GM10266 (cell line): ENCODE measurements around the gene ERVFRD-1.

ENCODE experiments used
- DNase-seq: peaks from one replicate; pipeline ENCODE4 v3.0.0; 2012; ENCODE audit errors: extremely low spot score
- TF ChIP-seq, protein P1 (sequence below): IDR thresholded peaks from 2 replicates; pipeline ENCODE4 v1.5.1; 2012; ENCODE audit warnings: mild to moderate bottlenecking, low read depth; ENCODE audit not compliant: control insufficient read depth, insufficient read depth; ENCODE audit errors: missing control alignments

The ERVFRD-1 gene

DNA sequence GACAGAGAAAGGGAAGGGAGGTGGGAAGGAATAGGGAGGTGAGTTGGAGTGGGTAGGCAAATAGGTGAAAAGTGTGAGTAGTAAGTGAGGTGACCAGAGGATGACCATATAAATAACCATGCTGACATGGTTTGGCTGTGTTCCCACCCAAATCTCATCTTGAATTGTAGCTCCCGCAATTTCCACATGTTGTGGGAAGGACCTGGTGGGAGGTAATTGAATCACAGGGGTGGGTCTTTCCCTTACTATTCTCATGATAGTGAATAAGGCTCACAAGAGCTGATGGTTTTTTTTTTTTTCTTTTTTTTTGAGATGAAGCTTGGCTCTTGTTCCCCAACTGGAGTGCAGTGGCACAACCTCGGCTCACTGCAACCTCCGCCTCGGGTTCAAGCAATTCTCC, 39.4 kb downstream of the ERVFRD-1 start:
- no peak for DNase-seq
- TF ChIP-seq, protein P1, sequence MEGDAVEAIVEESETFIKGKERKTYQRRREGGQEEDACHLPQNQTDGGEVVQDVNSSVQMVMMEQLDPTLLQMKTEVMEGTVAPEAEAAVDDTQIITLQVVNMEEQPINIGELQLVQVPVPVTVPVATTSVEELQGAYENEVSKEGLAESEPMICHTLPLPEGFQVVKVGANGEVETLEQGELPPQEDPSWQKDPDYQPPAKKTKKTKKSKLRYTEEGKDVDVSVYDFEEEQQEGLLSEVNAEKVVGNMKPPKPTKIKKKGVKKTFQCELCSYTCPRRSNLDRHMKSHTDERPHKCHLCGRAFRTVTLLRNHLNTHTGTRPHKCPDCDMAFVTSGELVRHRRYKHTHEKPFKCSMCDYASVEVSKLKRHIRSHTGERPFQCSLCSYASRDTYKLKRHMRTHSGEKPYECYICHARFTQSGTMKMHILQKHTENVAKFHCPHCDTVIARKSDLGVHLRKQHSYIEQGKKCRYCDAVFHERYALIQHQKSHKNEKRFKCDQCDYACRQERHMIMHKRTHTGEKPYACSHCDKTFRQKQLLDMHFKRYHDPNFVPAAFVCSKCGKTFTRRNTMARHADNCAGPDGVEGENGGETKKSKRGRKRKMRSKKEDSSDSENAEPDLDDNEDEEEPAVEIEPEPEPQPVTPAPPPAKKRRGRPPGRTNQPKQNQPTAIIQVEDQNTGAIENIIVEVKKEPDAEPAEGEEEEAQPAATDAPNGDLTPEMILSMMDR = no peak

DNA sequence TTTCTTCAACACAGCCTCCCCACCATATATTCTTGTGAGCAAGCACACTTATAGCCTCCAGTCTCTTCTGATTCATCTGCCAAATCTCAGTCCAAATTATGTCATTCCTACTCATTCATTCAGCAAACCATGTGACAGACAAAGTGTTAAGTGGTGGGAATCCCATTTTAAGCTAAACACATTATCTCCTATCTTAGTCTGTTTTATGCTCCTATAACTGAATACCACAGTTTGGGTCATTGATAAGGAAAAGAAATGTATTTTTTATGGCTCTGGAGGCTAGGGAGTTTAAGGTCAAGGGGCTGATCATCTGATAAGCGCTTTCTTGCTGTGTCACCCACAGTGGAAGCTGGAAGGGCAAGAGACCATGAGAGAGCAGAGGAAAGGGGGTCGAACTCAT, 41.8 kb downstream of the ERVFRD-1 start:
- DNase-seq = no peak
- TF ChIP-seq, protein P1 = no peak

DNA sequence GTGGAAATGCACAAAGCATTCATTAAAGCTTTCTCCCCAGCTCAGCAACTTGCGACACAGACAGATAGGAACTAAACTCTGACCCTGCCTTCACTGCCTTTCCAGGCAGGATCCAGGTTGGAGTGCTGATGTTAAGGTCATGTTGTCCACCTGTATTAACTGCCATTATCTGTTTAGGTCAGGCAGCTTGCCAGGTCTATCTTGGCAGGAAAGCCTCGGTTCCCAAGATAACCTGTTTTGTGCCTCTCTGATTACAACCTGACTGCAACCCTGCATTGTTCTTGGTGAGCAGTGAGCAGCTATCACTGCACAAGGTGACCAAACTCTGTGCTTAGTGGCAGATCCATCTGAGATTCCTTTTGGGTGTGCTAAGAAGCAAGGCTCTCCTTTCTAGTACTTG, 44.2 kb downstream of the ERVFRD-1 start:
- DNase-seq = no peak
- TF ChIP-seq, protein P1 = no peak

DNA sequence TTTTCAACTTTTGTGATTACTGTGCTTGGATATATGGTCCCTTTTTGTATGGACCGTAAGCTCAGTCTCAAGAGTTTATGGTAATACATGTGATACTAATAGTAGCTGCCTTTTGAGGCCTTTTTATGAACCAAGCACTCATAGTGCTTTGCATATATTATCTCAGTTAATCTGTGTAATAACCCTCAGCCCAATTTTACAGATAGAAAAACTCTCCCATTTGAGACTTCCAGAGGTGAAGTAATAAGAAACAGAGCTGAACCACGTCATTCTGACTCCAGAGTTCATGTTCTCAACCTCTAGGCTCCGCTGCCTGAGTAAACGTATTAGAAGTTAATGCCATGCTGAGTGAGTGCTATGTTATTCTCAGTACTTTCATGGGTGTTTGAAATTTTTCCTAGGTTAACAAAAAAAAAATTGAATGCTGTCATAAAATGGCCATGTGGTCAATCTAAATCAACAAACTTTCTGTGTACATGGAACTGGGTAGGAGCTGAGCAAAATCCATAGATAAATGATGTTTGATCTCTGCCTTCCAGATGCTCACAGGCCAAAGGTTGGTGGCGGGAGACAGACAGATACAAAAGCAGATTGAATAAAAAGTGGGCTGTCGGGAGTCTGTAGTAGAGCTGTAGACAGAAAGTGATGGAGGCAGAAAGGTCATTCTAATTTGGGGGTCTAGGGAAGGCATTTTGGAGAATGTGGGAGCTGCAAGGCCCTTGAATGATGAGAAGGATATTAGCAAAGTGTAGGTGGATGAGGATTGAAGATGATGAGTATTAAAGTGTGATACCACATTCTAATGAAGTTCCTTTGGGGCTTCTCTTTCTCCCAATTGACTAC, 44.8 kb downstream of the ERVFRD-1 start:
- TF ChIP-seq, protein P1 = no peak
- no peak for DNase-seq

DNA sequence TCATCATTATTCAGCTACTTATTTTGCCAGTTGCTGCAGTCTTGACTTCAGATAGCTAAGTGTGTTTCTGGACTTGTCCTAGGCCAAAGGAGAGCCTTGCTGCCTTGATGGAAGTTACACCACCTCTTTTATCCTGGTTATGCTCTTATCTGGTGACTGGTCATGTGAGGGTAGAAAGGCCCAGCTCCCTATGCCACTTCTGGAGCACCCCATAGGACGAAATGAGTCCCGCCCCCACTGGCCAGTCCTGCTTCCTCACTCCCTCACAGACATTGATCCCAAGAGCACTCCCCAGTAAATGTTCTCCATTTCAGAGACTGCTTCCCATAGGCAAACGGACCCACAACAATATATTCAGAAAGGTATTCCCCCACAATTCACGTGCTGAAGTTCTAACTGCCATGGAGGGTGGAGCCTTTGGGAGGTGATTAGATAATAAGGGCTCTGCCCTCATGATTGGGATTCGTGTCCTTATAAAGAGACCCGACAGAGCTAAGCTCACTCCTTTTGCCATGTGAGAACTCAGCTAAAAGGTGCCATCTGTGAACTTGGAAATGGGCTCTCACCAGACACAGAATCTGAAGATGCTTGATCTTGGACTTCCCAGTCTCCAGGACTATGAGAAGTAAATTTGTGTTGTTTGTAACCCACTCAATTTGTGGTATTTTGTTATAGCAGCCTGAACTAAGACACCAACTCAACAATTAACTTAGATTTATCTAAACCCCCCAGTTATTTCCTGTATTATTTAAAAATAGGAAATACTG, 45.9 kb downstream of the ERVFRD-1 start:
- DNase-seq = no peak
- TF ChIP-seq, protein P1 = no peak

DNA sequence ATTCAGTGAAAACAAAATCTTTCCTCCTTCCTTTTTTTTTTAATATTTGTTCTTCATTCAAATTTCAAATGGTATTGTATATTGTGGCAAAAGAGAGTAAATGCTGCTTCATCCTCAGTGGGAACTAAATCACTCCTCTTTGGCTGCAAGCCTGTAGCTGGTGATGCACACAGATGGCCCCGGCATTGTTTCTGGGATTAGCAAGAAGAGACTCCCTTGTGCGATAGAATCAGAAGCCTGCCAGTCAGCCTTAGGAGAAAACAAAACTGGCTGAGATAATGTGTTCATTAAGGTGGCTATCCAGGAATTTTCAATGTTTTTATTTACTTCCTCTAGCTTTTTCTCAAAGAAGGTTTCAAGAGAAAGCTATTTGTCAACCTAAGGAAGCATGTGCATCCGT, 46.7 kb downstream of the ERVFRD-1 start:
- TF ChIP-seq, protein P1 = no peak

DNA sequence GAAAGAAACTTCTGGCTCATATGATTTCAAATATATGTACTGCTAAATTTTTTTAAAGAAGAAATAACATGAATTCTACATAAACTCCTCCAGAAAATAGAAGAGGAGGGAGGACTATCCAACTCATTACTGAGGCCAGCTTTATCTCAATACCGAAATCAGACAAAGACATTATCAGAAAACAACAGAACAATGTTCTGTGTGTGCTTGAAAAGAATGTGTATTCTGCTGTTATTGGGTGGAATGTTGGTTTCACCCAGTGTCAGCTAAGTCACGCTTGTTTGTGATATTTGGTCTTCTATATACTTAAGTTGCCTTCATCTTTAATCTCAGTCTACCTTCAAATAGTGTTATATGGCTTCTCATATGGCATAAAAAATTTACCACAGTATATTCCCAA, 48.8 kb downstream of the ERVFRD-1 start:
- TF ChIP-seq, protein P1 = no peak
- no peak for DNase-seq

More for the DNA sequence above, 46.7 kb downstream of the ERVFRD-1 start:
- DNase-seq = no peak
